ENCODE data around the gene KDM4F. TPM values are rescaled to one million over a fixed set of nuclear protein-coding genes. Genes with fewer than 3 reads are reported as not detected.

Gene KDM4F
- total RNA-seq, 2 donors from 2014 or later, result not detected

GRCh38 chr11:95093548-95093947, 44.3 kb downstream of the KDM4F start:
- no peaks in the 10 kb centered on the region for H3K9me3 ChIP-seq
- H3K27me3 ChIP-seq, result no peaks in the 10 kb centered on the region
- no peak for TF ChIP-seq CTCF (IDR thresholded peaks at IDR 0.05)
- peaks cover 0 to 36% of the 10 kb centered on the region in 2 donors for H3K4me1 ChIP-seq
- DNase-seq (ENCODE audit: low spot score), result no peak
- no peak overlapping the region for H3K4me3 ChIP-seq
- H3K36me3 ChIP-seq, result no peaks in the 10 kb centered on the region
- no peak overlapping the region for H3K27ac ChIP-seq

GRCh38 chr11:95095858-95096587, 46.8 kb downstream of the KDM4F start:
- no peak for TF ChIP-seq CTCF (IDR thresholded peaks at IDR 0.05)
- peaks cover 0 to 28% of the 10 kb centered on the region in 2 donors for H3K4me1 ChIP-seq
- H3K4me3 ChIP-seq, result no peak overlapping the region

GRCh38 chr11:95097209-95097608, 48.0 kb downstream of the KDM4F start:
- Histone ChIP-seq H3K4me3 (no peak overlapping the region), H3K27ac (no peak overlapping the region), H3K9me3 (no peaks in the 10 kb centered on the region), H3K36me3 (no peaks in the 10 kb centered on the region), H3K4me1 (peaks cover 0 to 21% of the 10 kb centered on the region in 2 donors), H3K27me3 (no peaks in the 10 kb centered on the region)
- no peak for TF ChIP-seq CTCF (IDR thresholded peaks at IDR 0.05)
- DNase-seq (ENCODE audit: low spot score), result no peak

More at GRCh38 chr11:95095858-95096587, 46.8 kb downstream of the KDM4F start:
- Histone ChIP-seq H3K9me3 (no peaks in the 10 kb centered on the region), H3K27me3 (no peaks in the 10 kb centered on the region), H3K27ac (no peak overlapping the region), H3K36me3 (no peaks in the 10 kb centered on the region)
- no peak for DNase-seq (ENCODE audit: low spot score)

- no peak for TF ChIP-seq CTCF (IDR thresholded peaks at IDR 0.05)
- Histone ChIP-seq H3K27me3 (no peaks in the 10 kb centered on the region), H3K36me3 (no peaks in the 10 kb centered on the region), H3K4me3 (no peak overlapping the region), H3K27ac (no peak overlapping the region), H3K9me3 (no peaks in the 10 kb centered on the region), H3K4me1 (peaks cover 0 to 14% of the 10 kb centered on the region in 2 donors)
- DNase-seq (ENCODE audit: low spot score), result no peak
Observed at GRCh38 chr11:95098826-95099225, 49.6 kb downstream of the KDM4F start.

GRCh38 chr11:95100191-95100648, 51.0 kb downstream of the KDM4F start:
- no peaks in the 10 kb centered on the region for H3K36me3 ChIP-seq
- DNase-seq (ENCODE audit: low spot score), result no peak
- no peak for TF ChIP-seq CTCF (IDR thresholded peaks at IDR 0.05)
- H3K4me1 ChIP-seq, result peaks cover 0 to 14% of the 10 kb centered on the region in 2 donors
- H3K4me3 ChIP-seq, result no peak overlapping the region
- no peaks in the 10 kb centered on the region for H3K9me3 ChIP-seq
- H3K27me3 ChIP-seq, result no peaks in the 10 kb centered on the region
- H3K27ac ChIP-seq, result no peak overlapping the region

Other genes starting within 250 kb of the KDM4F start
- gene CWC15, start 75.9 kb upstream of the KDM4F start, total RNA-seq, result 10 to 100 TPM; 45.3 to 48.6 TPM
- 1 to 10 TPM in 1 of 2 donors, under 1 TPM in 1; 0.90 to 1.1 TPM for gene KDM4D, start 75.7 kb upstream of the KDM4F start, total RNA-seq
- gene KDM4E, start 24.2 kb upstream of the KDM4F start, total RNA-seq, result not detected
- 10 to 100 TPM; 24.7 to 37.4 TPM for gene SRSF8, start 17.5 kb downstream of the KDM4F start, total RNA-seq
- 10 to 100 TPM; 18.8 to 27.7 TPM for gene ENDOD1, start 40.4 kb downstream of the KDM4F start, total RNA-seq
- gene SESN3, start 181.8 kb downstream of the KDM4F start, total RNA-seq, result 10 to 100 TPM in 1 of 2 donors, 1 to 10 TPM in 1; 9.9 to 13.3 TPM

All from right atrium auricular region (tissue), 2 donors.